Activated naive CD4-positive, alpha-beta T cell treated with anti-CD3 and anti-CD28 coated beads, Interleukin-2, amount 10 ng/mL, durations not matched to agents 7 days and 5 days (primary cell): Measurements from ENCODE around the gene RIPK1.

Source experiments
- CTCF ChIA-PET: fragments of 350-600 bp; sonication (Branson Sonifier 250); formaldehyde crosslinking; loops from one replicate; lab custom pipeline; 2021; ENCODE audit warnings: antibody characterized with exemption; lab: Charles Lee
- DNase-seq: peaks from one replicate; pipeline ENCODE4 v3.0.0-alpha.2; 2020
- H3K27ac Mint-ChIP-seq: one replicate; pipeline ENCODE4 v1.8.0; 2021; ENCODE audit warnings: mild to moderate bottlenecking, moderate library complexity, mixed read lengths
- H3K27me3 Mint-ChIP-seq: one replicate; pipeline ENCODE4 v1.8.0; 2021; ENCODE audit warnings: mild to moderate bottlenecking, mixed read lengths
- H3K36me3 Mint-ChIP-seq: one replicate; pipeline ENCODE4 v1.8.0; 2021; ENCODE audit warnings: mixed read lengths
- H3K4me1 Mint-ChIP-seq: one replicate; pipeline ENCODE4 v1.8.0; 2021; ENCODE audit warnings: mixed read lengths
- H3K4me3 Mint-ChIP-seq: one replicate; pipeline ENCODE4 v1.8.0; 2021; ENCODE audit warnings: mild to moderate bottlenecking, moderate library complexity, mixed read lengths
- H3K9me3 Mint-ChIP-seq: one replicate; pipeline ENCODE4 v1.8.0; 2021; ENCODE audit warnings: mixed read lengths

Gene RIPK1

DNA sequence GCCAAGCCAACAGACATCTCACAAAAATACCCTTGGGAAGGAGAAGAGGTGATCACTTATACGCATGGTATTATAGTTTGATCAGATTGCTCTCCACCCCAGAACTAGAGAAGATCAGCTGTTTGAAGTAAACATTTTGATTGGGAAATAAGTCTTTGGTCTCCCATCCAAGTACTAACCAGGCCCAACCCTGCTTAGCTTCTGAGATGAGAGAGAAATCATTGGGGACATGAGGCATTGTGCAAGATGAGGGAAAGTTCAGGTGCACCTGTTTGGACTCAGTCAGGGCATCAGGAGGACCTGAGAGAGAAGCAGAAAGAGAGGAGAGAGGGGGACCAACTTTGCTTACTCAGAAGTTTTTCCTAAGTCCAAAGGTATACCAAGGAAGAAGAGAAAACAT, 11.4 kb downstream of the RIPK1 start:
- no peaks in the 10 kb centered on the region for H3K9me3 Mint-ChIP-seq
- DNase-seq = no peak
- peak overlapping the region; percentile 19 for H3K27ac Mint-ChIP-seq
- H3K4me3 Mint-ChIP-seq = no peak overlapping the region
- CTCF ChIA-PET = no interaction called here
- H3K36me3 Mint-ChIP-seq = peaks cover 71% of the 10 kb centered on the region
- no peaks in the 10 kb centered on the region for H3K27me3 Mint-ChIP-seq
- peaks cover 26% of the 10 kb centered on the region for H3K4me1 Mint-ChIP-seq

DNA sequence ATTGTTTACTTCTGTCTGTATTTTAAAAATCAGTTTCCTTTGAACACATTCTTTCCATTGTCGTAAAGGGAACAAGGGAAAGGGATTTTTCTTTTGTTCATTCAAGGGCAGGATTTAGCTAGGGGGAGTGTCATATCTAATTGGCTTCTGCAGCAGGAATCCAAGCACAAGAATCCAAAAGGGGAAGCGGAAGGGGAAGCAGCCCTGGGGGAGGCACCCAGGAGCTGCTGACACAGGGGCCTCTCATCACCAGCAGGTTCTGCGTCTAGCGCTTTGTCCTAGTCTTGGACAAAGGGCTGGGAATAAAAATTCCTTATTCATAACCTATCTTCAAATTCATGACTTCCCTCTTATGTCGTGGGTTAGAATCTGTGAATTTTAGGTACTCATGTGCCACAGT, 13.7 kb downstream of the RIPK1 start:
- peaks cover 77% of the 10 kb centered on the region for H3K36me3 Mint-ChIP-seq

DNA sequence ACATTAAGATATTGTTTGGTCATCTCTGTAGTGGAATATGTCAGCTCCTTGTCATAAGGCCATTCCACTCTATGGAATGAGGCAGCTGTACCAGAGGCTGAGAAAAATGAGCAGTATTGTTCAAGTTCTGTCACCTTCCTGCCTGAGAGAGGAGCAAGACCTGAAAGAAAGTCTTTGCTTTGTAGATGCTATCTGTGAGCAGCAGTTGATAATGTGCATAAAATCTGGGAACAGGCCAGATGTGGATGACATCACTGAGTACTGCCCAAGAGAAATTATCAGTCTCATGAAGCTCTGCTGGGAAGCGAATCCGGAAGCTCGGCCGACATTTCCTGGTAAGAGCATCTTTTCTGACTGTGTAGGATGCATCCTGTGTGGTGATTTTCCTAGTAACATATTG, 16.8 kb downstream of the RIPK1 start:
- no peak overlapping the region for H3K27ac Mint-ChIP-seq
- peaks cover 5% of the 10 kb centered on the region for H3K4me1 Mint-ChIP-seq
- DNase-seq = no peak
- H3K4me3 Mint-ChIP-seq = no peak overlapping the region
- H3K36me3 Mint-ChIP-seq = peaks cover 79% of the 10 kb centered on the region
- CTCF ChIA-PET = interaction anchor here (0.6 to 1.0 kb wide), 2 partner anchors 9 to 285 kb away, joined by 3 read pairs; no protein-coding TSS in a partner anchor
- H3K27me3 Mint-ChIP-seq = no peaks in the 10 kb centered on the region
- H3K9me3 Mint-ChIP-seq = no peaks in the 10 kb centered on the region

More for the DNA sequence above, 13.7 kb downstream of the RIPK1 start:
- Mint-ChIP-seq H3K27me3 (no peaks in the 10 kb centered on the region), H3K4me1 (peaks cover 5% of the 10 kb centered on the region), H3K9me3 (no peaks in the 10 kb centered on the region), H3K4me3 (no peak overlapping the region), H3K27ac (no peak overlapping the region)
- DNase-seq = no peak
- CTCF ChIA-PET = no interaction called here

DNA sequence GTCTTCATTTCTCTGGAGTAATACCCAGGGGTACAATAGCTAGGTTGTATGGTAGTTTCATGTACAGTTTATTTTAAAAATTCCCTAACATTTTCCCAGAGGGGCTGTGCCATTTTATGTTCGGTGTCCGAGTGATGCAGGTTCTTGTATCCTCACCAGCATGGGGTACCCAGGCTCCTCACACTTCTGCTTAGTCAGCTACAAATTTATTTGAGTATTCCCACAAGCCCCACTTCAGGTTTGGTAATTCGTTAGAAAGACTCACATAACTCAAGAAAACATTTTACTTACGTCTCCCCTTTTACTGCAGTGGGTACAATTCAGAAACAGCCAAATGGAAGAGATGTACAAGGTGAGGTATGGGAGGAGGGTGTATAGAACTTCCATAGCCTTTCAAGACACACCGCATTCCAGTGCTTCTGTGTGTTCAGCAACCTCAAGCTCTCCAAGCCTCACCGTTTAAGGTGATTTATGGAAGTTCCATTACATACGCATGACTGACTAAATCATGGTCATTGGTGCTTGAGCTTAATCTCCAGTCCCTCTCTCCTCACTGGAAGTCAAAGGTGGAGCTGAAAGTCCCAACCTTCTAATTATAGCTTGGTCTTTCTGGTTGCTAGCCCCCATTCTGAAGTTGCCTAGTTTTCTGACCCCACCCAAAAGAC, 18.1 kb downstream of the RIPK1 start:
- CTCF ChIA-PET = interaction anchor here (0.6 to 0.8 kb wide), 2 partner anchors 14 to 330 kb away, joined by 3 read pairs; no protein-coding TSS in a partner anchor
- no peak overlapping the region for H3K4me3 Mint-ChIP-seq
- H3K36me3 Mint-ChIP-seq = peaks cover 77% of the 10 kb centered on the region
- peaks cover 5% of the 10 kb centered on the region for H3K4me1 Mint-ChIP-seq
- H3K27me3 Mint-ChIP-seq = no peaks in the 10 kb centered on the region
- no peak for DNase-seq
- H3K9me3 Mint-ChIP-seq = peaks cover 4% of the 10 kb centered on the region
- H3K27ac Mint-ChIP-seq = no peak overlapping the region

DNA sequence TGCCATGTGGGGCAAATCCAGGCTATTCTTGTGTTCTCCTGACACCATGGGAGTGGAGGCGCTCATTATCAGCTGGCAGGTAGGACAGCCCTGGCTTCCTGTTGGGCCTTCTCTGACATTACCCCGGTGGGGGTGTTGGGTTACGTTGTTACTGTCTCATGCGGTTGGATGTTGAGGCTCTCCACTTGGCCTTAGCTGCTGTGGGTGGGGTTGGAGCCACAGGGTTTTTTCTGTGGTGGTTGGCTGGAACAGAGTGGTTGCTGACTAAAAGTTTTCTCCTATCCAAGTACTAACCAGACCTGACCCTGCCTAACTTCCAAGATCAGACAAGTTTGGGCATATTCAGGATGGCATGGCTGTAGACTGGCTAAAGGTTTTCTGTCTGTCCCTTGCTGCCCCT, 20.2 kb downstream of the RIPK1 start:
- no peak for DNase-seq
- CTCF ChIA-PET = no interaction called here
- peaks cover 5% of the 10 kb centered on the region for H3K4me1 Mint-ChIP-seq
- no peak overlapping the region for H3K27ac Mint-ChIP-seq
- H3K27me3 Mint-ChIP-seq = no peaks in the 10 kb centered on the region
- H3K9me3 Mint-ChIP-seq = peaks cover 4% of the 10 kb centered on the region
- H3K4me3 Mint-ChIP-seq = no peak overlapping the region
- H3K36me3 Mint-ChIP-seq = peaks cover 60% of the 10 kb centered on the region

DNA sequence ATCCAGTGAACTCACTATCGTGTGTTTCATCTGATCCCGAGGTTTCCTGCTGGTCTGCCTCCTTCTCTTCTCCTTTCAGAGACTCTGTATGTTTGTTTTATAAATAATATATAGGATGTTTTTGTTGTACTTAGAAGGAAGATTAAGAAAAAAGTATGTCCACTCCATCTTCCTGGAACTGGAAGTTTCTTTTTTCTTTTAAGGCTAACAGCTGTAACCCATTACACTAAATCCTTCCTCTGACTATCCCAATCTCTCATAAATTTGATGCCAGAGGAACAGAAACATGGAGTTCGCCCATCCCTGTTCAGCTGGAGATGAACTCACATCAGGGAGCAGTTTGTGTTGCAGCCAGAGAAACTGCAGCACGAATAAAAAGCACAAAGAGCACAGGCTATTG, 20.7 kb downstream of the RIPK1 start:
- Mint-ChIP-seq H3K27me3 (no peaks in the 10 kb centered on the region), H3K27ac (no peak overlapping the region), H3K4me1 (peaks cover 5% of the 10 kb centered on the region), H3K36me3 (peaks cover 56% of the 10 kb centered on the region), H3K9me3 (peaks cover 4% of the 10 kb centered on the region), H3K4me3 (no peak overlapping the region)
- CTCF ChIA-PET = no interaction called here
- no peak for DNase-seq

DNA sequence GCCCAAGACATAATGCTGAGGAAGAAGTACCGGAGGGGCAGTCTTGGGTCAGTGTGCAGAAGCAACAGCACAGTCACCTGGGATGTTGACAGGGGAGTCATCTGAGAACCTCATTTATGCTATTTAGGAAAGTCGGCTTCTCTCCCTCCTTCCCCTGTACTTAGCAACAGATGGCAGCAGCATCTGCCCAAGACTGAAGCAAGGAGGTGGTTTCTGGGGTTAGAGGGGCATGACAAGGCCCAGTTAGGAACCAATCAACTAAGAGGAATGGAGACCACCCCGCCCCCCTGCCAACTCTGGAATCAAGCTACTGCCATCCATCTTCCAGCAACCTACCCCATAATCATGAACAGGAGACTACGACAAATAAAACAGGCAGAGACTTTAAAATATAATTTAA, 21.7 kb downstream of the RIPK1 start:
- DNase-seq = no peak
- Mint-ChIP-seq H3K27me3 (no peaks in the 10 kb centered on the region), H3K36me3 (peaks cover 52% of the 10 kb centered on the region), H3K9me3 (peaks cover 4% of the 10 kb centered on the region), H3K4me1 (peaks cover 5% of the 10 kb centered on the region), H3K4me3 (no peak overlapping the region), H3K27ac (no peak overlapping the region)
- CTCF ChIA-PET = no interaction called here

DNA sequence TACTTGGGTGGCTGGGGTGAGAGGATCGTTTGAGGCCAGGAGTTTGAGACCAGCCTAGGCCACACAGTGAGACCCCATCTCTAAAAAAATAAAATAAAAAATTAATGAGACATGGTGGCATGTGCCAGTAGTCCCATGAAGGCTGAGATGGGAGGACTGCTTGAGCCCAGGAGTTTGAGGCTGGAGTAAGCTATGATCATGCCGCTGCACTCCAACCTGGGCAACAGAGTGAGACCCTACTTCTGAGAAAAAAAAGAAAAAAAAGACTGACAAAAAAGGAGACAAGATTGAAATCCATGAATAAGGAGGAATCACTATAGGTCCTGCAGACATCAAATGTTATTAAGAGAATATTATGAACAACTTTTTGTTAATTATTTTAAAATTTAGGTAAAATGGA, 26.5 kb downstream of the RIPK1 start:
- DNase-seq = no peak
- Mint-ChIP-seq H3K27ac (no peak overlapping the region), H3K4me3 (no peak overlapping the region)

DNA sequence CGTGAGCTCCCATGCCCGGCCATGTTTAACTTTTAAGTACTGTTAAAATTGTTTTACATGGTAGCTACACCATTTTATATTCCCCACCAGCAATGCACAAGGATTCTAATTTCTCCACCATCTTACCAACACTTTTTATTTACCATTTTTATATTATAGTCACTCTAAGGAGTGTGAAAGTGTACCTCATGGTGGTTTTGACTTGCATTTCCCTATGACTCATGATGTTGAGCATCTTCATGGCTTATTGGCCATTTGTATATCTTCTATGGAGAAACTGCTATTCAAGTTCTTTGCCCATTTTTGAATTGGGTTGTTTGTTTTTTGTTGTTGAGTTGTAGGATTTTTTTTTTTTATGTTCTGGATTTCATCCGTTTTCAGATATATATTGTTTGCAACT, 34.6 kb downstream of the RIPK1 start:
- no peaks in the 10 kb centered on the region for H3K27me3 Mint-ChIP-seq
- H3K9me3 Mint-ChIP-seq = no peaks in the 10 kb centered on the region
- peaks cover 60% of the 10 kb centered on the region for H3K36me3 Mint-ChIP-seq
- no peak overlapping the region for H3K27ac Mint-ChIP-seq
- no peak for DNase-seq
- CTCF ChIA-PET = no interaction called here
- H3K4me1 Mint-ChIP-seq = no peaks in the 10 kb centered on the region
- no peak overlapping the region for H3K4me3 Mint-ChIP-seq

More for the DNA sequence above, 26.5 kb downstream of the RIPK1 start:
- Mint-ChIP-seq H3K36me3 (peaks cover 43% of the 10 kb centered on the region), H3K4me1 (no peaks in the 10 kb centered on the region), H3K9me3 (peaks cover 4% of the 10 kb centered on the region), H3K27me3 (no peaks in the 10 kb centered on the region)
- CTCF ChIA-PET = no interaction called here

DNA sequence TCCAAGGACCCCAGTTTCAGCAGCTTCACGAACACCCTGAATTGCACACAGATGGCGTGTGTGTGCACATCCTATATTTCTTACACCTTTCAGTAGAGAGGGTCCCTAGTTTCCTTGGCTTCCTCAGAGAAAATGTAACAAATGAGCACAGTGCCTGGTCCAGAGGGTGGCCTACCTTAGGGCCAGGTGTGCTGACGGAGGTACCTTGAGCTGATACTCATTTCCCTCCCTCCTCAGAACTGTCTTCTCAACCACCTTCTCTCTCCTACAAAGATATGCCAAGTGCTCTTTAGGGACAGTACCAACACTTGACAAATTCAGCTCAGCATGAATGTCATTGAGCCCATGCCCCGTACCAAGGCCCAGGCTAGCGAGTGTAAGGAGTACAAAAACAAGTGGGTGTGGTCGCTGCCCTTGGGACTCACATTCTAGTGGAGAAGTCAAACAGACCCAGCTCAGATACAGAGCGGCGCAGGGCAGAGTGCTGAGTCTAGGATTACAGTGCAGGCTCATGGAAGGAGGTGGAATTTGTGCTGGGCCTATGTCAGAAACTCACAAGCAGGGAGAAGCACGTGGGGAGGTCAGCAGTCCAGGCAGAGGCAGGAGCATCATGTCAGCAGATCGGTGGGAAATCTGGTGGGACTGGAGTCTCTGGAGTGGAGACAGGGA, 40.6 kb downstream of the RIPK1 start:
- Mint-ChIP-seq H3K36me3 (peaks cover 61% of the 10 kb centered on the region), H3K4me3 (no peak overlapping the region), H3K4me1 (peaks cover 4% of the 10 kb centered on the region), H3K27me3 (no peaks in the 10 kb centered on the region), H3K9me3 (no peaks in the 10 kb centered on the region), H3K27ac (no peak overlapping the region)
- CTCF ChIA-PET = interaction anchor here (1.0 kb wide), 1 partner anchor 111 kb away, joined by 4 read pairs; no protein-coding TSS in a partner anchor
- DNase-seq = no peak

DNA sequence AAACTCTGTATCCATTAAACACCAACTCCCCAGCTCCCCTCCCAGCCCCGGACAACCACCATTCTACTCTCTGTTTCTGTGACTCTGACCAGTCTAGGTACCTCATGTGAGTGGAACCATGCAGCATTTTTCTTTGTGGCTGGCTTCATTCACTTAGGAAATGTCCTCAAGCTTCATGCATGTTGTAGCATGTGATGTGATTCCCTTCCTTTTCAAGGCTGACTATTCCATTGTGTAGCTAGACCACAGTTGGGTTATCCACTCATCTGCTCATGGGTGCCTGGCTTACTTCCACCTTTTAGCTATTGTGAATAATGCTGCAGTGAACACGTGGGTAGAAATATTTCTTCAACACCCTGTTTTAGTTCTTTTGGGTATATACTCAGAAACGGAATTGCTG, 41.5 kb downstream of the RIPK1 start:
- no peaks in the 10 kb centered on the region for H3K9me3 Mint-ChIP-seq
- peaks cover 4% of the 10 kb centered on the region for H3K4me1 Mint-ChIP-seq
- H3K4me3 Mint-ChIP-seq = no peak overlapping the region
- H3K36me3 Mint-ChIP-seq = peaks cover 60% of the 10 kb centered on the region
- CTCF ChIA-PET = interaction anchor here (0.6 kb wide), 1 partner anchor 13 kb away, joined by 3 read pairs; no protein-coding TSS in a partner anchor
- H3K27ac Mint-ChIP-seq = no peak overlapping the region
- DNase-seq = no peak
- no peaks in the 10 kb centered on the region for H3K27me3 Mint-ChIP-seq

DNA sequence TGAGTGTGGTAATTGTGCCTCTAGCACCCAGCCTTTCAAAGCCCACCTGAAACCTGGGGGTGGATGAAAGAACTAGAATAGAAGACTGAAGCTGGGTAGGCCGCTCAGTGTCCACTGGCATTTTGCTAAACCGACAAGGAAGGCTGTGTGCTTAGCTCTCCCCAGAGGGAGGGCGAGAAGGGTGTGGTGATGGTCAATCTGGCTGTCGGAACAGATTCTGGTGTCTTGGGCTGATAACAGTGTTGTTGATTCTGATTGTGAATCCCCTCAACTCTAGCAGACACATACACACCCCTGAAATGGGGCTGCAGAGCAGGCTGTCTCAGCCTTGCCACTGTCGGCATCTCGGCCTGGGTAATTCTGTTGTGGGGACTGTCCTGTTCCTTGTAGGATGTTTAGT, 46.1 kb downstream of the RIPK1 start:
- H3K4me1 Mint-ChIP-seq = peaks cover 18% of the 10 kb centered on the region
- CTCF ChIA-PET = no interaction called here
- DNase-seq = no peak
- no peak overlapping the region for H3K4me3 Mint-ChIP-seq
- no peak overlapping the region for H3K27ac Mint-ChIP-seq
- H3K9me3 Mint-ChIP-seq = no peaks in the 10 kb centered on the region
- no peaks in the 10 kb centered on the region for H3K27me3 Mint-ChIP-seq
- peaks cover 39% of the 10 kb centered on the region for H3K36me3 Mint-ChIP-seq

DNA sequence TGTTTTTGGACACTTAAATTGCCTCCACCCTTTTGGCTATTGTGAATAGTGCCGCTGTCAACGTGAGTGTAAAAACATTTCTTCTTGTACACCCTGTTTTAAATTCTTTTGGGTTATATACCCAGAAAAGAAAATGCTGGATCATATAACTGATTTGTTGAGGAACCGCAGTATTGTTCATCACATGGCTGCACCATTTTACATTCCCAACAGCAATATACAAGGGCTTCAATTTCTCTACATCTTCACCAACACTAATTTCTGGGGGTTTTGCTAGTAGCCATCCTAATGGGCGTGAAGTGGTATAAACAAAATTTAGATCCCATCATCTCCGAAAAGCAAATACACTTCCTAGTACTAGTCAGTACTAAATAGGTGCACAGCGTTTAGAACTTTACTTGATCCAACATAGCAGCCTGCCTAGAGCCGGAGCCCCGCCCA, 49.6 kb downstream of the RIPK1 start:
- Mint-ChIP-seq H3K9me3 (no peaks in the 10 kb centered on the region), H3K27me3 (peaks cover 4% of the 10 kb centered on the region), H3K27ac (peak overlapping the region; percentile 88), H3K4me1 (peaks cover 25% of the 10 kb centered on the region), H3K36me3 (peaks cover 15% of the 10 kb centered on the region), H3K4me3 (peak overlapping the region; percentile 80)
- no peak for DNase-seq
- CTCF ChIA-PET = no interaction called here

DNA sequence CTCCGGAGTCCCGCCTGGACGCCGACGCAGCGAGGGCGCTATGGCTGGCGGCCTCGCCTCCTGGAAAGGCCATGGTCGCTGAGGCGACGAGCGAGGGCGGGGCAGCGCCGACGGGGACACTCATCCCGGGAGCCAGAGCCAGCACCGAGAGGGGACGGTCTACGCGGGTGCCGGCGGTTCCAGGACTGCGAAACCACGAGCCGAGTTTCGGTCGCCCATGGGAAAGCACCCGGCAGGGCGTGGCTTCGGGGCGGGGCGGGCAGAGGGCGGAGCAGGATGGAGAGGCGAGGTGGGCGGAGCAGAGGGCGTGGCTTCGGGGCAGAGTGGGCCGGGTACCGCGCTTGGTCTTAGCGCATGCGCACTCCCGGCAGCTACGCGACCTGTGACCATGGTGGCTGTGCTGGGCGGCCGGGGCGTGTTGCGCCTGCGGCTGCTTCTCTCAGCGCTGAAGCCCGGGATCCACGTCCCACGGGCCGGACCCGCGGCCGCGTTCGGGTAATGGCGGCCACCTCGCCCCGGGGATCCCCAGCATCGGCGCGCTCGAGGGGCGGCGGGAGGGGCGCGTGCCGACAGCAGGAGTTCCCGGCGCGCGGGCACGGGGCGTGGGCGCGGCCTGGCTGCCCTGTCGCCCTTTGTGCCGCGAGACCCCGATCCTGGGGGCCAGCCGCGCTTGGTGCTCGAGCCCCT, 50.2 kb downstream of the RIPK1 start, which contains the start of gene BPHL:
Gene BPHL (plus strand): TSS at position 359 of the 687 bp plus-strand sequence. CDS start 30 bp downstream, at position 389.
- Mint-ChIP-seq H3K4me1 (peaks cover 24% of the 10 kb centered on the region), H3K4me3 (peak within 1 kb of the TSS; percentile 80), H3K27me3 (peaks cover 4% of the 10 kb centered on the region), H3K36me3 (peaks cover 11% of the 10 kb centered on the region), H3K27ac (peak within 1 kb of the TSS; percentile 88), H3K9me3 (no peaks in the 10 kb centered on the region)
- peak; percentile 99 for DNase-seq
- CTCF ChIA-PET = no interaction called here
